Measurements from ENCODE around the gene JKAMP. TPM values are rescaled to one million over a fixed set of nuclear protein-coding genes. Genes with fewer than 3 reads are reported as not detected.

JKAMP gene
- 41.7 and 68.4 TPM in 2 replicates for total RNA-seq

GRCh38 chr14:59483819-59484638 is at the start of gene JKAMP, which contains the start of gene L3HYPDH:
Gene JKAMP, plus strand, starts transcription at chr14:59484517. Its CDS starts 73 bp downstream, at chr14:59484590.
Gene L3HYPDH, minus strand, starts transcription at chr14:59484408. Its CDS starts 92 bp downstream, at chr14:59484316.

GRCh38 chr14:59465316-59466135 is 18.8 kb upstream of the JKAMP start, which contains the start of gene GPR135:
Gene GPR135, minus strand, starts transcription at chr14:59465380. Its CDS starts 154 bp downstream, at chr14:59465226.

Other genes starting within 250 kb of the JKAMP start
- 0.34 and 1.6 TPM in 2 replicates for gene GPR135, start 19.1 kb upstream of the JKAMP start, total RNA-seq
- gene L3HYPDH, start 109 bp upstream of the JKAMP start, total RNA-seq = 10.6 and 25.8 TPM in 2 replicates
- not detected in 2 replicates for gene CCDC175, start 92.3 kb downstream of the JKAMP start, total RNA-seq

All from nasal cavity respiratory epithelium epithelial cell of viscerocranial mucosa (primary cell).